IMR-90 (cell line): ENCODE results near the gene TCF7L1. TPM values are rescaled to one million over a fixed set of nuclear protein-coding genes. Genes with fewer than 3 reads are reported as not detected.

Experiments
- ATAC-seq: fragments of 200-7000 bp; cut with Tn5 transposase; 2 replicates; pipeline ENCODE4 v1.9.1; 2020; ENCODE audit warnings: low read depth, mild to moderate bottlenecking, moderate library complexity
- BruUV-seq: library from RNA; stranded (reverse); fragments of 400-500 nt; replicated peaks from 2 replicates; lab custom pipeline; 2021; lab: Mats Ljungman, UMichigan
- CTCF ChIA-PET: fragments of 300-600 bp; formaldehyde crosslinking; extraction: SDS; loops from one replicate; lab custom pipeline; 2021; ENCODE audit warnings: antibody characterized with exemption; lab: Yijun Ruan, JAX
- POLR2A ChIA-PET: fragments of 300-600 bp; sonication (Branson Sonifier 250); formaldehyde crosslinking; loops from one replicate; lab custom pipeline; 2022; ENCODE audit warnings: antibody characterized with exemption; ENCODE audit not compliant: unreplicated experiment; lab: Charles Lee
- DNase-seq: peaks from one replicate; pipeline ENCODE4 v3.0.0; 2013
- H2AFZ ChIP-seq: replicated peaks from 2 replicates; pipeline ENCODE3; 2013; ENCODE audit warnings: low read length, mild to moderate bottlenecking; ENCODE audit not compliant: poor library complexity
- H2AK5ac ChIP-seq: 2 replicates; pipeline ENCODE4 v1.6.1; 2013; ENCODE audit warnings: low read depth, low read length, inconsistent platforms
- H2AK9ac ChIP-seq: replicated peaks from 2 replicates; pipeline ENCODE3; 2013; ENCODE audit warnings: mild to moderate bottlenecking, low read depth, low read length, moderate library complexity; ENCODE audit not compliant: poor library complexity
- H2BK120ac ChIP-seq: 2 replicates; pipeline ENCODE4 v1.6.1; 2013; ENCODE audit warnings: low read depth, low read length, inconsistent platforms
- H2BK15ac ChIP-seq: 3 replicates; pipeline ENCODE4 v1.6.1; 2013; ENCODE audit warnings: low read depth, low read length, inconsistent platforms
- H2BK20ac ChIP-seq: 2 replicates; pipeline ENCODE4 v1.6.1; 2013; ENCODE audit warnings: low read depth, mild to moderate bottlenecking, inconsistent platforms, low read length, moderate library complexity
- H2BK5ac ChIP-seq: 2 replicates; pipeline ENCODE4 v1.6.1; 2013; ENCODE audit warnings: mild to moderate bottlenecking, low read depth, low read length, inconsistent platforms; ENCODE audit not compliant: poor library complexity, severe bottlenecking
- H3K14ac ChIP-seq: replicated peaks from 2 replicates; pipeline ENCODE4 v1.6.1; 2013; ENCODE audit warnings: low read depth, low read length, inconsistent platforms
- H3K18ac ChIP-seq: 2 replicates; pipeline ENCODE4 v1.6.1; 2013; ENCODE audit warnings: low read depth, low read length, control low read depth
- H3K23ac ChIP-seq: 2 replicates; pipeline ENCODE4 v1.6.1; 2013; ENCODE audit warnings: low read depth, low read length, inconsistent platforms
- H3K27ac ChIP-seq: 2 replicates; pipeline ENCODE4 v1.5.1; 2013; ENCODE audit warnings: mild to moderate bottlenecking, control low read depth, low read length; ENCODE audit not compliant: insufficient read depth
- H3K27me3 ChIP-seq: 2 replicates; pipeline ENCODE4 v1.6.1; 2013; ENCODE audit warnings: low read length; ENCODE audit not compliant: control insufficient read depth, insufficient read depth
- H3K36me3 ChIP-seq: 2 replicates; pipeline ENCODE4 v1.6.1; 2013; ENCODE audit warnings: low read length, mixed read lengths; ENCODE audit not compliant: control insufficient read depth, insufficient read depth
- H3K4ac ChIP-seq: 2 replicates; pipeline ENCODE4 v1.6.1; 2013; ENCODE audit warnings: low read depth, low read length, inconsistent platforms
- H3K4me1 ChIP-seq: 2 replicates; pipeline ENCODE4 v1.6.1; 2013; ENCODE audit warnings: low read length, mixed read lengths; ENCODE audit not compliant: control insufficient read depth, insufficient read depth
- H3K4me2 ChIP-seq: 2 replicates; pipeline ENCODE4 v1.6.1; 2013; ENCODE audit warnings: low read depth, mild to moderate bottlenecking, control low read depth, low read length, moderate library complexity
- H3K4me3 ChIP-seq: 2 replicates; pipeline ENCODE4 v1.5.1; 2013; ENCODE audit warnings: low read depth, mild to moderate bottlenecking, control low read depth, low read length, moderate library complexity; ENCODE audit not compliant: insufficient read depth
- H3K56ac ChIP-seq: 2 replicates; pipeline ENCODE4 v1.6.1; 2013; ENCODE audit warnings: low read length, inconsistent platforms; ENCODE audit not compliant: insufficient read depth; ENCODE audit errors: extremely low read depth
- H3K79me1 ChIP-seq, 2 experiments: 2 replicates each; pipeline ENCODE4 v1.6.1; 2013; ENCODE audit warnings: low read length in 2 of 2, inconsistent platforms in 1 of 2, low read depth in 1 of 2
- H3K9ac ChIP-seq: 2 replicates; pipeline ENCODE4 v1.6.1; 2013; ENCODE audit warnings: low read depth, low read length, control low read depth
- H3K9me1 ChIP-seq: 2 replicates; pipeline ENCODE4 v1.6.1; 2013; ENCODE audit warnings: low read length, inconsistent platforms; ENCODE audit not compliant: insufficient read depth
- H3K9me3 ChIP-seq: 2 replicates; pipeline ENCODE4 v1.6.1; 2013; ENCODE audit warnings: low read length; ENCODE audit not compliant: control insufficient read depth, insufficient read depth
- H4K20me1 ChIP-seq: 2 replicates; pipeline ENCODE4 v1.6.1; 2013; ENCODE audit warnings: low read length, inconsistent platforms; ENCODE audit not compliant: insufficient read depth
- H4K5ac ChIP-seq: 2 replicates; pipeline ENCODE4 v1.6.1; 2013; ENCODE audit warnings: mild to moderate bottlenecking, low read depth, low read length, control low read depth
- H4K8ac ChIP-seq, 2 experiments: 2 replicates each; pipeline ENCODE4 v1.6.1; 2013; ENCODE audit warnings: low read depth in 2 of 2, low read length in 2 of 2, control low read depth in 1 of 2, inconsistent platforms in 1 of 2
- H4K91ac ChIP-seq: 2 replicates; pipeline ENCODE4 v1.6.1; 2013; ENCODE audit warnings: low read depth, low read length, inconsistent platforms; ENCODE audit not compliant: insufficient read depth
- CEBPB ChIP-seq: IDR thresholded peaks from 2 replicates; pipeline ENCODE4 v1.6.1; 2012; ENCODE audit warnings: low read depth, low read length, improper control_type of control experiment
- CTCF ChIP-seq: conservative IDR thresholded peaks from 2 replicates; pipeline ENCODE4 v1.5.1; 2012; ENCODE audit warnings: mild to moderate bottlenecking, low read depth, low read length, improper control_type of control experiment
- ELK1 ChIP-seq: fragments of 150-350 bp; IDR thresholded peaks from 2 replicates; pipeline ENCODE4 v1.6.1; 2016; ENCODE audit warnings: low read depth, mild to moderate bottlenecking, low read length, moderate library complexity, borderline replicate concordance
- FOS ChIP-seq: fragments of 150-350 bp; IDR thresholded peaks from 2 replicates; pipeline ENCODE4 v1.6.1; 2016; ENCODE audit warnings: low read depth, low read length
- MAZ ChIP-seq: IDR thresholded peaks from 2 replicates; pipeline ENCODE4 v1.6.1; 2012; ENCODE audit warnings: low read depth, mild to moderate bottlenecking, low read length, improper control_type of control experiment, moderate library complexity, borderline replicate concordance
- NFE2L2 ChIP-seq: fragments of 150-350 bp; IDR thresholded peaks from 2 replicates; pipeline ENCODE4 v1.6.1; 2016; ENCODE audit warnings: low read depth, mild to moderate bottlenecking, low read length
- POLR2A ChIP-seq: IDR thresholded peaks from 2 replicates; pipeline ENCODE4 v1.6.1; 2012; ENCODE audit warnings: mild to moderate bottlenecking, low read depth, low read length
- RAD21 ChIP-seq: IDR thresholded peaks from 2 replicates; pipeline ENCODE4 v1.6.1; 2012; ENCODE audit warnings: low read length, improper control_type of control experiment
- RCOR1 ChIP-seq: IDR thresholded peaks from 2 replicates; pipeline ENCODE4 v1.6.1; 2012; ENCODE audit warnings: mild to moderate bottlenecking, low read length, improper control_type of control experiment; ENCODE audit not compliant: insufficient replicate concordance
- SMC3 ChIP-seq: fragments of 150-350 bp; IDR thresholded peaks from 2 replicates; pipeline ENCODE4 v1.6.1; 2016; ENCODE audit warnings: low read depth, mild to moderate bottlenecking, antibody characterized with exemption, low read length, moderate library complexity
- USF2 ChIP-seq: fragments of 150-350 bp; IDR thresholded peaks from 2 replicates; pipeline ENCODE4 v1.6.1; 2017; ENCODE audit warnings: mild to moderate bottlenecking, antibody characterized with exemption, low read length, low read depth
- WGBS, 2 experiments: methylation state at CpG; one replicate each; pipeline versions ENCODE4 v1.1.5 to v1.1.7; 2013; ENCODE audit warnings: missing lambda C conversion rate in 2 of 2; ENCODE audit not compliant: insufficient read length in 1 of 2; ENCODE audit errors: extremely low coverage in 2 of 2; 5-methylcytosine and 5-hydroxymethylcytosine counted together
- dilution Hi-C: fragments of 300-500 bp; cut with HindIII; formaldehyde crosslinking; loops from one replicate; pipeline ENCODE4 v1.14.3; 2018; ENCODE audit warnings: low sequenced_read_pairs; ENCODE audit not compliant: unreplicated experiment
- in situ Hi-C: fragments of 300-500 bp; cut with MboI; formaldehyde crosslinking; loops from 3 replicates; pipeline ENCODE4 v1.14.3; 2019; ENCODE audit warnings: low sequenced_read_pairs, inconsistent platforms, mixed read lengths
- intact Hi-C: fragments of 100-400 bp; cut with micrococcal nuclease; formaldehyde crosslinking; loops from 2 replicates; pipeline ENCODE4 v1.10.0; 2022
- polyA plus RNA-seq, 3 experiments: library from polyadenylated mRNA; depleted of rRNA; stranded (reverse); fragments of >200 nt; gene quantifications; 2 replicates each; pipeline ENCODE4 v1.2.3, GENCODE V29; 2012; ENCODE audit warnings: low replicate concordance in 1 of 3
- total RNA-seq: library from RNA; depleted of rRNA; stranded (reverse); fragments of >200 nt; gene quantifications from 2 replicates; pipeline ENCODE4 v1.2.3, GENCODE V29; 2012

The TCF7L1 gene
- total and polyA plus RNA-seq, 2 of the 4 experiments (the other 2 are of a cell fraction) = 0.72 to 11.1 TPM

DNA sequence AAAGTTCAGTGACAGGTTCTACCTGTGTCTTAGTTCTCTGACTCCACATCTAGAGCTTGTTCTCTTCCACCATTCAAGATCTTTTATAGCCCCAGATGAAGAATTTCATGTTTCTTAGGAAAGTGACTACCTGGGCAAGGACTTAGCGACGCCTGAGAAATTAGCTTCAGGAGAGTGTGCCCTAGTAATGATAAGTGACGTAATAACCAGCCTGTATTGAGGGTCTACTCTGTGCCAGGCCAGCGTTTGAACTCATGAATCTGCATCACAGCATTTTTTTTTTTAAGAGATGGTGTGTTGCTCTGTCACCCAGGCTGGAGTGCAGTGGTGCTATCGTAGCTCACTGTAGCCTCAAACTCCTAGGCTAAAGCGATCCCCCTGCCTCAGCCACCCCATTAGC lies 51.8 kb downstream of the TCF7L1 start:
- ChIA-PET CTCF (interaction anchor here (0.8 to 1.5 kb wide), 3 partner anchors 9 to 101 kb away, joined by 4 to 7 read pairs (median 5); no protein-coding TSS in a partner anchor), POLR2A (no interaction called here)
- ATAC-seq (no peak), DNase-seq (no peak)
- no peak overlapping the region for H3K9ac ChIP-seq
- H2AK9ac ChIP-seq = no peak overlapping the region
- H3K9me3 ChIP-seq = no peaks in the 10 kb centered on the region
- H3K36me3 ChIP-seq = no peaks in the 10 kb centered on the region
- H3K14ac ChIP-seq = no peak overlapping the region
- in situ Hi-C loops (no loop called here), dilution Hi-C loops (no loop called here), intact Hi-C loops (no loop called here)
- no peak overlapping the region for H2BK15ac ChIP-seq
- no TSS peak for BruUV-seq
- H4K20me1 ChIP-seq = peaks cover 86% of the 10 kb centered on the region
- H3K9me1 ChIP-seq = peaks cover 32% of the 10 kb centered on the region
- H3K4me1 ChIP-seq = peaks cover 18% of the 10 kb centered on the region
- no peak for TF ChIP-seq CTCF
- TF ChIP-seq USF2 = no peak
- TF ChIP-seq POLR2A = no peak
- no peak for TF ChIP-seq NFE2L2
- no peak for TF ChIP-seq SMC3
- no peak for TF ChIP-seq FOS
- no peak for TF ChIP-seq ELK1
- no peak for TF ChIP-seq CEBPB
- TF ChIP-seq RAD21 = no peak
- no peak for TF ChIP-seq RCOR1
- TF ChIP-seq MAZ = no peak
- H3K79me1 ChIP-seq = peaks cover 46 to 94% of the 10 kb centered on the region in 2 experiments
- no peak overlapping the region for H2BK5ac ChIP-seq
- H2AK5ac ChIP-seq = no peak overlapping the region; the same call in 1 of the 2 replicates
- H3K27ac ChIP-seq = no peak overlapping the region
- no peak overlapping the region for H2BK120ac ChIP-seq
- no peaks in the 10 kb centered on the region for H3K27me3 ChIP-seq
- H4K8ac ChIP-seq = no peak overlapping the region
- no peak overlapping the region for H2BK20ac ChIP-seq
- WGBS, 2 experiments = 80% methylated on average over 1 of the region's 6 CpGs; no CpG with 5 or more reads in 1 of the 2 experiments
- no peak overlapping the region for H3K23ac ChIP-seq
- no peak overlapping the region for H3K56ac ChIP-seq
- H3K4me3 ChIP-seq = no peak overlapping the region
- no peak overlapping the region for H2AFZ ChIP-seq
- 0 out of 2 replicates have a peak overlapping the region, but pooled peaks have one; percentile 31 for H3K4ac ChIP-seq
- H4K5ac ChIP-seq = no peak overlapping the region
- no peak overlapping the region for H3K18ac ChIP-seq
- H4K91ac ChIP-seq = no peak overlapping the region
- H3K4me2 ChIP-seq = no peak overlapping the region
